Measurements from ENCODE around the gene NIPAL3. TPM values are rescaled to one million over a fixed set of nuclear protein-coding genes. Genes with fewer than 3 reads are reported as not detected.
A peak's percentile ranks its signal among the peaks of the same experiment; 100 is the strongest.
"Not testable (repeated sequence)": the region's sequence is repeated elsewhere in the genome, so short reads cannot be mapped to it uniquely, and the experiment has no call there.

The NIPAL3 gene
- total and polyA plus RNA-seq, 2 experiments from 2014 or later, result 55.9 to 78.4 TPM

- DNase-seq, result no peak
- TF ChIP-seq EZH2phosphoT487 (IDR thresholded peaks at IDR 0.05; ENCODE audit: insufficient read depth, low read depth) (no peak), EZH2 (IDR thresholded peaks at IDR 0.05; ENCODE audit: insufficient read depth, poor library complexity, severe bottlenecking) (no peak)
- Histone ChIP-seq H3K4me2 (ENCODE audit: unreplicated experiment) (no peak overlapping the region), H3K9me3 (ENCODE audit: low read depth) (no peaks in the 10 kb centered on the region), H3K9me2 (ENCODE audit: insufficient read depth) (no peaks in the 10 kb centered on the region), H2AFZ (no peak overlapping the region), H3F3A (ENCODE audit: insufficient read depth) (no peaks in the 10 kb centered on the region), H3K27ac (no peak overlapping the region), H3K79me2 (ENCODE audit: insufficient read depth) (no peaks in the 10 kb centered on the region), H4K20me1 (ENCODE audit: insufficient read depth) (no peaks in the 10 kb centered on the region), H3K27me3 (replicated peaks; ENCODE audit: insufficient read depth) (no peaks in the 10 kb centered on the region), H3K4me3 (no peak overlapping the region), H3K36me3 (ENCODE audit: low read depth) (no peaks in the 10 kb centered on the region), H3K4me1 (ENCODE audit: insufficient read depth) (no peaks in the 10 kb centered on the region), H3K9ac (no peak overlapping the region)
- in situ Hi-C loops (cut with MboI), result no loop called here
- WGBS, 2 experiments (ENCODE audit: low coverage in 1 of 2, low lambda C conversion rate in 2 of 2, missing lambda C conversion rate in 2 of 2), result 91 to 93% methylated on average over 13 to 18 of the region's 18 CpGs
Measured at GRCh38 chr1:24490101-24490781, 74.6 kb downstream of the NIPAL3 start.

DNA sequence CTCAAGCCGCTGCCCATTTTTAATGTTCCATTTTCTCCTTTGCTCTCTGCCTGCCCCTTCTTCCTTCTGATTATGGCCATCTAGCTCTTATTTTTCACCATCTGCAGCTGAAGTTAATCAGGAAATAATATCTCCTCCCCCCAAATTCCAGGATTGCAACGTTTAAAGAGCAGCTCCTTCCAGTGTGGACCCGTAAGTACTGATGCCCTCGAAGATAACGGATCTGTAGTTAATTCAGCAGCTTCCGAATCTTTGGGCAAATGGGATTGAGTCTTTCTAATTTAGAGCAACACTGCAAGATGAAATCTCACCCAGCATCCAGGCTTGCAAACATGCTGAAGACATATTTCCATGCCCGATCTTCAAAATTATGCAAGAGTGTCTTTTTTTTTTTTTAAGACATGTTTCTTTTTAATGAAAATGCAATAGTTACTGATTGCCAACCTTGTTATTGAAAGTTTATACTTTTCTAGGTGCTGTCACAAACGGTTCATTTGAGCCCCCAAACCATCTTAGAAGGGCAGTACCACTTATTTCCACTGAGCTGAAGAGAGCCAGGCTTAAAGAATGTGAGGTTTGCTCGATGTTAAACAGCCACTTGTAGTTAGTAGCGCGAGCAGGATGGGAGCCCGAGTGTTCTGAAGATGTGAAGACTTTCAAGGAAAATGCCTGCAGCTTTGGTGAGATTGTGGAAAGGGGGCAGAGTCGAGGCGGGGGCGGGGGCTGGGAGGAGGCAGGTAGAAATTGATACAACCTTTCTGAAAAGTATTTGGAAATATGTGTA lies 76.2 kb downstream of the NIPAL3 start:
- H3K79me2 ChIP-seq (ENCODE audit: insufficient read depth), result no peaks in the 10 kb centered on the region
- H3K9ac ChIP-seq, result no peak overlapping the region
- no peaks in the 10 kb centered on the region for H3K9me3 ChIP-seq (ENCODE audit: low read depth)
- H4K20me1 ChIP-seq (ENCODE audit: insufficient read depth), result no peaks in the 10 kb centered on the region
- DNase-seq, result peak; percentile 46
- in situ Hi-C loops (cut with MboI), result no loop called here
- 8 to 11% methylated on average over 15 of the region's 15 CpGs for WGBS, 2 experiments (ENCODE audit: low coverage in 1 of 2, low lambda C conversion rate in 2 of 2, missing lambda C conversion rate in 2 of 2)
- H3K36me3 ChIP-seq (ENCODE audit: low read depth), result no peaks in the 10 kb centered on the region
- no peak overlapping the region for H3K27ac ChIP-seq
- H3K4me2 ChIP-seq (ENCODE audit: unreplicated experiment), result peak overlapping the region; percentile 67
- H3K27me3 ChIP-seq (replicated peaks; ENCODE audit: insufficient read depth), result no peaks in the 10 kb centered on the region
- H2AFZ ChIP-seq, result peak overlapping the region; percentile 48
- no peaks in the 10 kb centered on the region for H3F3A ChIP-seq (ENCODE audit: insufficient read depth)
- H3K4me3 ChIP-seq, result peak overlapping the region; percentile 46
- no peaks in the 10 kb centered on the region for H3K9me2 ChIP-seq (ENCODE audit: insufficient read depth)
- TF ChIP-seq EZH2phosphoT487 (IDR thresholded peaks at IDR 0.05; ENCODE audit: insufficient read depth, low read depth) (no peak), EZH2 (IDR thresholded peaks at IDR 0.05; ENCODE audit: insufficient read depth, poor library complexity, severe bottlenecking) (no peak)
- H3K4me1 ChIP-seq (ENCODE audit: insufficient read depth), result no peaks in the 10 kb centered on the region

DNA sequence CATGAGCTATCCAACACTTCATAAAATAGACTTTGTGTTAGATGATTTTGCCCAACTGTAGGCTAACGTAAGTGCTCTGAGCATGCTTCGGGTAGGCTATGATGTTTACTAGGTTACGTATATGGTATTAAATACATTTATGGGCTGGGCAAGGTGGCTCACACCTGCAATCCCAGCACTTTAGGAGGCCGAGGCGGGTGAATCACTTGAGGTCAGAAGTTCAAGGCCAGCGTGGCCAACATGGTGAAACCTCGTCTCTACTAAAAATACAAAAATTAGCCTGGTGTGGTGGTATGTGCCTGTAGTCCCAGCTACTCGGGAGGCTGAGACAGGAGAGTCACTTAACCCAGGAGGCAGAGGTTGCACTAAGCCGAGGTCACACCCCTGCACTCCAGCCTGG lies 77.3 kb downstream of the NIPAL3 start:
- H2AFZ ChIP-seq; H3K4me2 ChIP-seq (ENCODE audit: unreplicated experiment); H3K9me3 ChIP-seq (ENCODE audit: low read depth); H3K9me2 ChIP-seq (ENCODE audit: insufficient read depth); H3K27me3 ChIP-seq (replicated peaks; ENCODE audit: insufficient read depth); H3K27ac ChIP-seq; H3K9ac ChIP-seq; H4K20me1 ChIP-seq (ENCODE audit: insufficient read depth); in situ Hi-C loops (cut with MboI); H3K4me1 ChIP-seq (ENCODE audit: insufficient read depth); H3K4me3 ChIP-seq; H3K36me3 ChIP-seq (ENCODE audit: low read depth); H3K79me2 ChIP-seq (ENCODE audit: insufficient read depth); H3F3A ChIP-seq (ENCODE audit: insufficient read depth); DNase-seq: not testable (repeated sequence)
- WGBS, 2 experiments (ENCODE audit: low coverage in 1 of 2, low lambda C conversion rate in 2 of 2, missing lambda C conversion rate in 2 of 2), result 91% methylated on average over 9 of the region's 9 CpGs

DNA sequence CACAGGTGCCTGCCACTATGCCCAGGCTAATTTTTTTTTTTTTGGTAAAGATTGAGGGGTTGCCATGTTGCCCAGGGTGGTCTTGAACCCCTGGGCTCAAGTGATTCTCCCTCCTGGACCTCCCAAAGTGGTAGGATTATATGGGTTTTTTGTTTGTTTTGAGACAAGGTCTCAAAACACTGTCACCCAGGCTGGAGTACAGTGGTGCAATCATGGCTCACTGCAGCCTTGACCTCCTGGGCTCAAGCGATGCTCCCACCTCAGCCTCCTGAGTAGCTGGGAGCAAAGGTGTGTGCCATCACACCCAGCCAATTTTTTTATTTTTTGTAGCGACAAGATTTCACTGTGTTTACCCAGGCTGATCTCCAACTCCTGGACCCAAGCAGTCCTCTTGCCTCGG lies 78.2 kb downstream of the NIPAL3 start:
- 93 to 96% methylated on average over 3 of the region's 3 CpGs for WGBS, 2 experiments (ENCODE audit: low coverage in 1 of 2, low lambda C conversion rate in 2 of 2, missing lambda C conversion rate in 2 of 2)
- Histone ChIP-seq H3K4me1 (ENCODE audit: insufficient read depth) (no peaks in the 10 kb centered on the region), H3F3A (ENCODE audit: insufficient read depth) (no peaks in the 10 kb centered on the region), H3K27ac (no peak overlapping the region), H3K4me3 (no peak overlapping the region), H3K4me2 (ENCODE audit: unreplicated experiment) (no peak overlapping the region), H3K79me2 (ENCODE audit: insufficient read depth) (no peaks in the 10 kb centered on the region), H3K27me3 (replicated peaks; ENCODE audit: insufficient read depth) (no peaks in the 10 kb centered on the region), H3K36me3 (ENCODE audit: low read depth) (no peaks in the 10 kb centered on the region), H2AFZ (no peak overlapping the region), H4K20me1 (ENCODE audit: insufficient read depth) (no peaks in the 10 kb centered on the region), H3K9me2 (ENCODE audit: insufficient read depth) (no peaks in the 10 kb centered on the region), H3K9ac (no peak overlapping the region), H3K9me3 (ENCODE audit: low read depth) (no peaks in the 10 kb centered on the region)
- no peak for DNase-seq
- in situ Hi-C loops (cut with MboI), result no loop called here
- TF ChIP-seq EZH2 (IDR thresholded peaks at IDR 0.05; ENCODE audit: insufficient read depth, poor library complexity, severe bottlenecking) (no peak), EZH2phosphoT487 (IDR thresholded peaks at IDR 0.05; ENCODE audit: insufficient read depth, low read depth) (no peak)

Measured in GM23248 (cell line).